GM23248 (cell line): Measurements from ENCODE around the gene SLC10A6. TPM values are rescaled to one million over a fixed set of nuclear protein-coding genes. Genes with fewer than 3 reads are reported as not detected.

ENCODE experiments used
- DNase-seq: peaks from one replicate; pipeline ENCODE4 v3.0.0-alpha.2; 2015
- H2AFZ ChIP-seq: fragments of 200-600 bp; sonication (generic); 2 replicates; pipeline ENCODE4 v1.6.1; 2016; ENCODE audit warnings: antibody characterized with exemption
- H3F3A ChIP-seq: fragments of 200-600 bp; sonication (generic); 2 replicates; pipeline ENCODE4 v1.6.1; 2016; ENCODE audit warnings: mild to moderate bottlenecking, antibody characterized with exemption, mixed run types; ENCODE audit not compliant: insufficient read depth
- H3K27ac ChIP-seq: fragments of 200-600 bp; sonication (generic); 2 replicates; pipeline ENCODE4 v1.5.1; 2016; ENCODE audit warnings: mild to moderate bottlenecking
- H3K27me3 ChIP-seq: fragments of 200-600 bp; sonication (generic); replicated peaks from 2 replicates; pipeline ENCODE4 v1.6.1; 2016; ENCODE audit warnings: mild to moderate bottlenecking; ENCODE audit not compliant: insufficient read depth
- H3K36me3 ChIP-seq: fragments of 200-600 bp; sonication (generic); 2 replicates; pipeline ENCODE4 v1.6.1; 2016; ENCODE audit warnings: low read depth, mild to moderate bottlenecking
- H3K4me1 ChIP-seq: fragments of 200-600 bp; sonication (generic); 2 replicates; pipeline ENCODE4 v1.6.1; 2016; ENCODE audit warnings: mild to moderate bottlenecking; ENCODE audit not compliant: insufficient read depth
- H3K4me2 ChIP-seq: fragments of 200-600 bp; sonication (generic); one replicate; pipeline ENCODE4 v1.6.1; 2016; ENCODE audit warnings: mild to moderate bottlenecking; ENCODE audit not compliant: unreplicated experiment
- H3K4me3 ChIP-seq: fragments of 200-600 bp; sonication (generic); 2 replicates; pipeline ENCODE4 v1.5.1; 2016; ENCODE audit warnings: mild to moderate bottlenecking
- H3K79me2 ChIP-seq: fragments of 200-600 bp; sonication (generic); 2 replicates; pipeline ENCODE4 v1.6.1; 2016; ENCODE audit warnings: mild to moderate bottlenecking; ENCODE audit not compliant: insufficient read depth
- H3K9ac ChIP-seq: fragments of 200-600 bp; sonication (generic); 2 replicates; pipeline ENCODE4 v1.6.1; 2016; ENCODE audit warnings: mild to moderate bottlenecking
- H3K9me2 ChIP-seq: fragments of 200-600 bp; sonication (generic); 2 replicates; pipeline ENCODE4 v1.6.1; 2016; ENCODE audit warnings: mixed run types, mild to moderate bottlenecking, moderate library complexity; ENCODE audit not compliant: insufficient read depth
- H3K9me3 ChIP-seq: fragments of 200-600 bp; sonication (generic); one replicate; pipeline ENCODE4 v1.6.1; 2017; ENCODE audit warnings: low read depth
- H4K20me1 ChIP-seq: fragments of 200-600 bp; sonication (generic); 2 replicates; pipeline ENCODE4 v1.6.0; 2016; ENCODE audit not compliant: insufficient read depth
- EZH2 ChIP-seq: fragments of 200-600 bp; sonication (generic); IDR thresholded peaks from 2 replicates; pipeline ENCODE4 v1.6.1; 2018; ENCODE audit warnings: antibody characterized with exemption, mild to moderate bottlenecking; ENCODE audit not compliant: insufficient read depth, poor library complexity, severe bottlenecking
- EZH2phosphoT487 ChIP-seq: fragments of 200-600 bp; sonication (generic); IDR thresholded peaks from 2 replicates; pipeline ENCODE4 v1.6.1; 2018; ENCODE audit warnings: antibody characterized with exemption, moderate library complexity, mild to moderate bottlenecking, low read depth; ENCODE audit not compliant: insufficient read depth
- WGBS, 2 experiments: methylation state at CpG; one replicate each; pipeline ENCODE4 v1.1.6; 2015 to 2017; ENCODE audit warnings: low lambda C conversion rate in 2 of 2, low coverage in 1 of 2; ENCODE audit errors: missing lambda C conversion rate in 2 of 2; 5-methylcytosine and 5-hydroxymethylcytosine counted together
- in situ Hi-C: fragments of 300-500 bp; cut with MboI; formaldehyde crosslinking; loops from 2 replicates; pipeline ENCODE4 v1.15.0; 2020
- polyA plus RNA-seq: library from polyadenylated mRNA; unstranded; fragments of >200 nt; fragmentation: Nextera tagmentation; extraction: Ambion mirVana; gene quantifications from 2 replicates; pipeline ENCODE4 v1.2.1, GENCODE V29; 2016
- total RNA-seq: library from RNA; depleted of rRNA; stranded (reverse); fragments of >200 nt; shearing (Covaris generic); gene quantifications from 2 replicates; pipeline ENCODE4 v1.2.3, GENCODE V29; 2014

SLC10A6 gene
- total and polyA plus RNA-seq, 2 experiments from 2014 or later, result not detected

DNA sequence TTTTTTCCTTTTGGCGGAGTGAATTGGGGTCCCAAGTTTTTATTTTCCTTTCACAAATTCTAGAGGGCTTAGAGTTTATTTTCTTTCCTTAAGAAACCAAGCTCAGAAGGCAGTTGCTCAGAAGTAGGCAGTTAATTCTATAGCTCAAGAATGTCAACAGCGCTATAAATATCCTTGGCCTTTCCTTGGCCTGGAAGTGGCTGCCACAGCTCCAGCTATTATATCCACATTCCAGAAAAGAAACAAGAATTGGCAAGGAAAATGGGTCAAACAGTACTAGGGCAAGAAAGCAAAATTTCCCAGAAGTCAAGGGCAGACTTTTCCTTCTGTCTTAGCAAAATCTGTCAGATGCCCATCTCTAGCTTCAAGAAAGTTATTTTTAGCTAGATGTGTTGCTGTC, 31.0 kb downstream of the SLC10A6 start:
- TF ChIP-seq EZH2phosphoT487 (no peak), EZH2 (no peak)
- H3K4me2 ChIP-seq, result no peak overlapping the region

DNA sequence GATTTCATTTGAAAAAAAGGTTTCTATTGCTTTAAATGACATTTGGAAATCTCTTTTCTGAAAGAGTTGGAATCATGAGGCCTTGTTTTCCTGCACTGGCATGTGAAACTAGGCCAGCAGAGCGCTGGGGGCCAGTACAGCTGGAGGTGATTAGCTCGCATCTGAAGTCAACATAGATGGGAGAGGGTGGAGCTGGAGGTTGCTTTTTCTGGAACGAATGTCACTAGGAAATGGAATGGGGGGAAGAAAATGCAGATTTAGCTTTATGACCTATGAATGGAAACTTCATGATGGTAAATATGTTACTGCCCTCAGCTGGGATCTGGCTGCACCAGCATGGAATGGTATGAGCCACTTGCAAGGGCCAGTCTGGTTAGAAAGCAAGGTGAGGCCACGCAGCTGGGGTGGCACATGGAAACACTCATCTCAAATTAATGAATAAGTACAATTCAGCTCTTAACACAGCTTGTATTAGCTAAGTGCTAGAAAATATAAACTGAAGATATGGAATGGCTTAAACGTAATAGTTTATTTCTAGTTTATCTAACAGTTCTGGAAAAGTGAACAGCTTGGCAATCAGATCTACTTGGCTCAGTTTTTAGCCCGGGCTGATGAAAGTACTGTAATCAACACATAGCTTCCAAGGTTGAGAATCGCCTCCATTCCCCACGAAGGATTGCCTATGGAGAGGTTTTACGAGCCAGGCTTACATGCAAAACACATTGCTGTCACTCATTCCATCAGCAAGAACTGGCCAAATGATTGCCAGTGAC, 32.5 kb downstream of the SLC10A6 start:
- H3K9me3 ChIP-seq, result no peaks in the 10 kb centered on the region
- H3F3A ChIP-seq, result no peaks in the 10 kb centered on the region
- no peaks in the 10 kb centered on the region for H3K9me2 ChIP-seq
- no peak overlapping the region for H3K4me3 ChIP-seq
- H2AFZ ChIP-seq, result no peak overlapping the region
- peak; percentile 56 for DNase-seq
- H3K9ac ChIP-seq, result no peak overlapping the region
- peaks cover 29% of the 10 kb centered on the region for H3K36me3 ChIP-seq
- 23 to 30% methylated on average over 9 of the region's 9 CpGs for WGBS, 2 experiments
- in situ Hi-C loops, result no loop called here
- no peaks in the 10 kb centered on the region for H4K20me1 ChIP-seq
- H3K4me2 ChIP-seq, result no peak overlapping the region
- no peaks in the 10 kb centered on the region for H3K27me3 ChIP-seq
- H3K79me2 ChIP-seq, result no peaks in the 10 kb centered on the region
- peaks cover 7% of the 10 kb centered on the region; the same call in 1 of the 2 replicates for H3K4me1 ChIP-seq
- 0 out of 2 replicates have a peak overlapping the region, but pooled peaks have one; percentile 11 for H3K27ac ChIP-seq
- TF ChIP-seq EZH2phosphoT487 (no peak), EZH2 (no peak)

More for the DNA sequence above, 31.0 kb downstream of the SLC10A6 start:
- Histone ChIP-seq H3K9ac (no peak overlapping the region), H3K9me2 (no peaks in the 10 kb centered on the region), H3K27ac (no peak overlapping the region), H3K4me1 (peaks cover 7% of the 10 kb centered on the region; the same call in 1 of the 2 replicates), H3K27me3 (no peaks in the 10 kb centered on the region), H4K20me1 (no peaks in the 10 kb centered on the region), H3K9me3 (no peaks in the 10 kb centered on the region), H3F3A (no peaks in the 10 kb centered on the region), H3K36me3 (peaks cover 22% of the 10 kb centered on the region), H3K4me3 (no peak overlapping the region), H2AFZ (no peak overlapping the region), H3K79me2 (no peaks in the 10 kb centered on the region)
- DNase-seq, result no peak
- in situ Hi-C loops, result no loop called here
- 98 to 100% methylated on average over 2 of the region's 2 CpGs for WGBS, 2 experiments

DNA sequence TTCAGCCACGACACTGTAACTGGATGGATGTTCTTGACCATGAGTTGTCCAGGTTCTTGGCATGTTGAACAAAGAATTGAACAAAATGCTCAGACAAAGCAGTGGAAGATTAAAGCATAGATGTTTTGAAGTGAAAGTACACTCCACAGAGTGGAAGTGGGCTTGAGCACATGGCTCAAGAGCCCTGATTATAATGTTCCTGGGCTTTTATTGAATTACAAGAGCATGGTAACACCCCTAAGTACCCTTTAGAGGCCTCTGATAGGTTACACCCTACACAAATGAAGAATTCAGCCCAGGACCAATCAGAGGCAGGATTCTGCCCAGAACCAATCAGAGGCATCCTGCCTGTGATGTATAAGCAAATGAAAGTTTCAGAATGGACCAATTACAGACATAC, 33.5 kb downstream of the SLC10A6 start:
- Histone ChIP-seq H3K27ac (no peak overlapping the region), H3K4me2 (no peak overlapping the region), H2AFZ (no peak overlapping the region), H3K27me3 (no peaks in the 10 kb centered on the region), H3K9me3 (no peaks in the 10 kb centered on the region), H3K4me1 (peaks cover 7% of the 10 kb centered on the region; the same call in 1 of the 2 replicates), H3F3A (no peaks in the 10 kb centered on the region), H3K9ac (no peak overlapping the region), H4K20me1 (no peaks in the 10 kb centered on the region), H3K9me2 (no peaks in the 10 kb centered on the region), H3K4me3 (no peak overlapping the region), H3K79me2 (no peaks in the 10 kb centered on the region), H3K36me3 (peaks cover 38% of the 10 kb centered on the region)
- WGBS, 2 experiments, result 91 to 95% methylated on average over 1 of the region's 1 CpG
- no peak for TF ChIP-seq EZH2phosphoT487
- DNase-seq, result no peak
- in situ Hi-C loops, result no loop called here

DNA sequence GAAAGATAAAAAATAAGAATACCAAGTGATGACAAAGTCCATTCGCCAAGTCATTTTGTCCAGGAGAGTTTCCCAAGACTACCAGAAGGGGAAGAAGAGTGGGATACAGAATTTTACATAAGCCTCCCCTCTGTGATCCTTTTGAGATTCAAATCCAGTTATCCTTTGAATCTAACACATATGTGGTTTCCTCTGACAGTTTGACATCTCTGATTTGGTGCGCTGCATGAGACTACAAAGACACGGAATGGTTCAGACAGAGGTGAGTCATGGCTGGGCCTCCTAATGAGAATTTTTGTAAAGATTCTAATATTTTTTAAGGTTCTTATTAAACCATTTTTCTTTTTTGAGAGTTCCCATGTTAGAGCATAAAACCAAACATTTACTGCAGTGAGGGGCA, 38.3 kb downstream of the SLC10A6 start:
- H3K4me2 ChIP-seq, result no peak overlapping the region
- H4K20me1 ChIP-seq, result no peaks in the 10 kb centered on the region
- no peaks in the 10 kb centered on the region for H3K4me1 ChIP-seq
- no peaks in the 10 kb centered on the region for H3K9me2 ChIP-seq
- WGBS, 2 experiments, result 99 to 100% methylated on average over 3 of the region's 3 CpGs
- H3F3A ChIP-seq, result 0 out of 2 replicates have a peak, but pooled peaks cover 5% of the 10 kb centered on the region
- no peak overlapping the region for H3K4me3 ChIP-seq
- no peak overlapping the region for H3K27ac ChIP-seq
- H3K9me3 ChIP-seq, result no peaks in the 10 kb centered on the region
- TF ChIP-seq EZH2 (no peak), EZH2phosphoT487 (no peak)
- H2AFZ ChIP-seq, result no peak overlapping the region
- in situ Hi-C loops, result no loop called here
- no peak for DNase-seq
- peaks cover 65% of the 10 kb centered on the region for H3K36me3 ChIP-seq
- no peak overlapping the region for H3K9ac ChIP-seq
- H3K79me2 ChIP-seq, result no peaks in the 10 kb centered on the region
- H3K27me3 ChIP-seq, result no peaks in the 10 kb centered on the region
